ENCODE data around the gene ZGLP1.
"Not testable (repeated sequence)": the region's sequence is repeated elsewhere in the genome, so short reads cannot be mapped to it uniquely, and the experiment has no call there.

The ZGLP1 gene

DNA sequence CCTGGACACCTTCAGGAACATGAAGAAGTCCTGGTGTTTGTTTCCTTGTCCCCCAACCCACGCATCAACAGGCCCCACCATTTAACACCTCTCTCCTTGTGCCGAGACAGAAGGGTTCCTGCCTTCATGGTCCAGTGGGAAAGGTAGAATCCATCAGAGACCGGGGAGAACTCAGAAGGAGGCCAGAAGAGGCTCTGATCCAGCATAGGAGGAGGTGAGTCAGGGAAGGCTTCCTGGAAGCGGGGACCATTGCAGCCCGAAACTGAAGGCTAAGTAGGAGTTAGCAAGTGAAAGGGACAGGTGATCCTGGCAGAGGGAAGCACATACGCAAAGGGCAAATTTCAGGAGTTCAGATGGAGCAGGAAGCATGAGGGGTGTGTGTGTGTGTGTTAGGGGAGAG, 29.3 kb upstream of the ZGLP1 start:
- peak overlapping the region; percentile 66 for H3K4me2 ChIP-seq
- TF ChIP-seq Cebpa-rat (IDR thresholded peaks at IDR 0.05), result no peak
- peak overlapping the region; percentile 53 for H3K4me3 ChIP-seq
- no peaks in the 10 kb centered on the region for H3K9me3 ChIP-seq
- peak overlapping the region; percentile 28; the same call in 1 of the 2 replicates for H3K9ac ChIP-seq
- H3K27me3 ChIP-seq, result no peaks in the 10 kb centered on the region
- H3K4me1 ChIP-seq, result peaks cover 38% of the 10 kb centered on the region
- peaks cover 6% of the 10 kb centered on the region; the same call in 1 of the 2 replicates for H3K36me3 ChIP-seq
- H3K27ac ChIP-seq, result peak overlapping the region; percentile 74
- no peaks in the 10 kb centered on the region for H4K20me1 ChIP-seq

DNA sequence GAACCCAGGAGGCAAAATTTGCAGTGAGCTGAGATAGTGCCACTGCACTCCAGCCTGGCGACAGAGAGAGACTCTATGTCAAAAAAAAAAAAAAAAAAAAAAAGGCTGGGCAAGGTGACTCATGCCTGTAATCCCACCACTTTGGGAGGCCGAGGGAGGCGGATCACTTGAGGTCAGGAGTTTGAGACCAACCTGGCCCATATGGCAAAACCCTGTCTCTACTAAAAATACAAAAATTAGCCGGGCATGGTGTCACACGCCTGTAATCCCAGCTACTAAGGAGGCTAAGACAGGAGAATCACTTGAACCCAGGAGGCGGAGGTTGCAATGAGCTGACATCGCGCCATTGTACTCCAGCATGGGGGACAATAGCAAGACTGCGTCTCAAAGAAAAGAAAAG, 27.1 kb upstream of the ZGLP1 start:
- Histone ChIP-seq H3K4me1 (peaks cover 50% of the 10 kb centered on the region), H4K20me1 (peaks cover 12% of the 10 kb centered on the region), H3K36me3 (peaks cover 12% of the 10 kb centered on the region)
- not testable (repeated sequence) for H3K9me3 ChIP-seq, H3K27me3 ChIP-seq, H3K4me2 ChIP-seq, H3K27ac ChIP-seq, H3K9ac ChIP-seq, H3K4me3 ChIP-seq

DNA sequence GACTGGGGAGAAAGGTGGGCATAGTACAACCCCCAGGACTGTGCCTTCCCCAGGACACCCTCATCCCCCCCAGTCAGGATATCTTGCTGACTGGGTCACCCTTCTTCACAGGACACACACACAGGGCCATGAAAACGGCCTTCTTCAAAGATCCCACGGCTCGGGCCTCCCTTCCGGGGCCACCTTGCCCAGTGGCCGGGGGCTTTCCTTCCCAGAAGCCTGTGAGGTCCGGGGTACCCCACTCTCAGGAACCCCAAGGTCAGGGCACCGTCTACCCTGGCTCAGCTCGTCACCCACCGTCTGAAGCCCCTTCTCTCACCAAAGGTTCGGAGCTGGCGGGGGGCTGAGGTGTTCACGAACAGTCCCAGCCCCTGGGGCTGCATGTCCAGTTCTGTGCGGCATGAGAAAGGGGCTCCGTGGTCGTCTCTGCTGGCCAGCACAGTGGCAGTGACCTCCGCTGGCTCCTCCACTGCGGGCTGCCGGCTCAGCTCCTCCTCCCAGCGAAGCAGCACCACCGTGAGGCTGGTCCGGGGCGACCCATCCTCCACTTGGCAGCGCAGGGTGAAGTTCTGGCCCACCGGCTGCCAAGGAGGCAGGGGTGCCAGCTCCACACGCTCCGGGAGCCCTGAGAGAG, 25.9 kb upstream of the ZGLP1 start:
- Histone ChIP-seq H3K4me3 (no peak overlapping the region), H3K27ac (0 out of 2 replicates have a peak overlapping the region, but pooled peaks have one; percentile 9), H4K20me1 (peaks cover 25% of the 10 kb centered on the region), H3K9me3 (no peaks in the 10 kb centered on the region), H3K36me3 (peaks cover 21% of the 10 kb centered on the region), H3K27me3 (no peaks in the 10 kb centered on the region), H3K4me1 (peaks cover 50% of the 10 kb centered on the region), H3K9ac (no peak overlapping the region), H3K4me2 (no peak overlapping the region)
- TF ChIP-seq Cebpa-rat (IDR thresholded peaks at IDR 0.05), result no peak

DNA sequence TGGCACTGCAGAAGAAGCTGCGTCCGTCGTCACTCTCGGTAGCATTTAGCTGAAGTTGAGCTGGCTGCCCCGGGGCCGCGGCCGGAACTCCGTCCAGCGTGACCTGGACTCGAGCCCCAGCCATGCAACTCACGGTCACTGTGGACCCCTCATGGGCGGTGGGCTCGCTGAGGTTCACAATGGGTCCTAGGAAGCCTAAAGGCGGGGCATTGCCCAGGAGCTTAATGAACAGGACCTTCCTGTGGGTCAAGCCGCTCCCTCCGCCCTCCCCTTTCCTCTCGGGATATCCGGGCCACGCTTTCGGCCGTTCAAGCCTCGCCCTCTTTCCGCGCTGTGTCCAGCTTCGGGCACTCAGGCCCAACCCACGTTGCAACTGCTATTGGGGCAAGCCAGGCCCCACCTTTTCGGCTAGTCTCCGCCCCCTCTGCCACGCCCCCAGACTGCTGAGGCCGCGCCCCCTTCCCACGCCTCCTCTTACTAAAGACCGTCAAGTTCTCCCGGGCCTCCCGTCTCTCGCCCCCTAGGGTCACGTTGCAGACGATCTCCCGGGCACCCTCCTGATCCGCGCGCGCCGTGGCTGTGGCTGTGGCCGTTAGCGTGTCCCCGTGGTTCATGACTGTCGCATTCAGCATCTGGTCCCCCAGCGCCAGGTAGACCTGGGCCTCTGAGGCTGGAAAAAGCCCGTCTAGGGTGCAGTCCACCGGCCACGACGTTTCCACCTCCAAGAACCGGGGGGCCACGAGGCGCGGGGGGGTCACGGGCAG, 25.2 kb upstream of the ZGLP1 start:
- H4K20me1 ChIP-seq, result peaks cover 32% of the 10 kb centered on the region
- TF ChIP-seq Cebpa-rat (IDR thresholded peaks at IDR 0.05), result no peak
- H3K27ac ChIP-seq, result no peak overlapping the region
- H3K9ac ChIP-seq, result no peak overlapping the region
- no peaks in the 10 kb centered on the region for H3K9me3 ChIP-seq
- peaks cover 28% of the 10 kb centered on the region for H3K36me3 ChIP-seq
- H3K27me3 ChIP-seq, result no peaks in the 10 kb centered on the region
- peak overlapping the region; percentile 86 for H3K4me2 ChIP-seq
- H3K4me3 ChIP-seq, result no peak overlapping the region; the same call in 1 of the 2 replicates
- peaks cover 43% of the 10 kb centered on the region for H3K4me1 ChIP-seq

DNA sequence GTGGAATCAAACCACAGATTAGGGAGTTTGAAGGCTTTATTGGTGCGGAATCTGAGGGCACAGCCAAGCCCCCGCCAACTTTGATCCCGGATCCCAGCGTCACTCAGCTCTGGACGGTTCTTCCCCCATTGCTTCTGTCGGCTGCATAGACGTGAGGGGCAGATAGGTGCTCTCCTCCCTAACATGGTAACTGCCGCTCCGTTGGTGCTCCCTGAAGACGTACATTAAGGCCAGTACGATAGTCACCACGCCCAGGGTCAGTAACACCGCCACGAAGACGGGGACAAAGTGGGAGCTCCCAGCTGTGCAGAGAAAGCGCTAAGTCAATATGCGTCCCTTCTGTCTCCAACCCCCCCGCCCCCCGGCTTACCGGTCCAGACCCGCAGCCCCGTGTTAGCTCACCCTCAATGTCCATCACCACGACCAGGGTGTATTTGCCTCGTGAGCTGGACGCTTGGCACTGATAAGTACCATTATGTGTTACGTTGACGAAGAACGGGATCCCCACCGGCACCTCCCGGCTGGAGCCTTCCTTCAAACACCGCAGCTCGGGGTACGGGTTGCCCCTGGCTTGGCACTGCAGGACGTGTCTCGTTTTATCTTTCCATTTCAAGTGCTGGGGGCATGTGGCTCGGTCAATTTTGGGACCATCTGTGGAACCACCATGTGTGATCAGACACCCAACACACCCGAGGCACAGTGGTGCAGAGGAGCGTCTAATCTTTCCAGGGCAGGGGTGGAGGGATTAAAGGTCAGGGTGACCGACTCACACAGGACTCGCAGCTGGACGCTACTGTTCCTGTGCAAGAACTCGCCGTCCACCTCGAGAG, 24.4 kb upstream of the ZGLP1 start:
- Histone ChIP-seq H3K9ac (peak overlapping the region; percentile 71), H4K20me1 (peaks cover 40% of the 10 kb centered on the region), H3K9me3 (no peaks in the 10 kb centered on the region), H3K4me3 (peak overlapping the region; percentile 79), H3K27ac (peak overlapping the region; percentile 73), H3K4me1 (peaks cover 35% of the 10 kb centered on the region), H3K27me3 (no peaks in the 10 kb centered on the region), H3K4me2 (peak overlapping the region; percentile 86), H3K36me3 (peaks cover 36% of the 10 kb centered on the region)
- TF ChIP-seq Cebpa-rat (IDR thresholded peaks at IDR 0.05), result no peak

DNA sequence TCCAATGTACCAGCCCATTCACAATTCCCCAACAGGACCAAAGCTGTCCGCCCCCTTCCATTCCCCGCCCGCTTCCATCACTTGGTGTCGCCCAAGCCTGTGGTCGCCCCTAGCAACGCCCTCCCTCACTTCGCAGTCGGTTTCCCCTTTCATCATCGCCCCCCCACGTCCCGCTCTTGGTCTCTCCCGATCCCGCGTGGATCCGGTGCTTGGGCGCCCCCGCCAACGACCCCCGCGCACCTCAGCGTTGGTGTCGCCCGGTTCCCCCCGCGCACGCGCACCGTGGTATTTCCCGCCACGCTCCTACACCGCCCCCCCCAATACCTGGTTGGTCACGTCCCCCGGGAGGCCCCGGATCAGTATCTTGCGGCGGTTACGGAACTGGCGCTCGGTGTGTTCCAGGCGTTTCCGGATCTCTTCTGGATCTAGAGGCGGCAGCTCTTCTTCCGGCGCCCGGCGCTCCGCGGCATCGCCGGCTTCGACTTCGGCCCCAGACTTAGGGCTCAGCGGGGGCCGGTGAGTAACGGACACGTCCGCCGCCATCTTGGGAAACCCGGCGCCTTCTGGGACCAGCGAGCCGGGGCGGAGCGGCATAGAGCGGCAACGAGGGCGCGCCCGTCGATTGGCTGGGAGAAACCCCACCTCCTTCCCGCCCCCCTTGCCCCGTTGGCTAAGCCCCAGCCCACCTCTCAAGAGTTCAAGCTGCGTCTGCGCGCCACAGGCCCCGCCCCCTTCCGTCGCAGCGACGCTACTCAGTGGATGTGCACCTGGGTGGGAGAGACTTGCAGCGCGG, 23.5 kb upstream of the ZGLP1 start, which contains the start of gene RAVER1:
Gene RAVER1, minus strand, starts transcription at position 565 of the 793 bp plus-strand sequence. Its CDS starts 22 bp downstream, at position 543.
- H3K9ac ChIP-seq, result peak within 1 kb of the TSS; percentile 96
- H3K27me3 ChIP-seq, result no peaks in the 10 kb centered on the region
- peak within 1 kb of the TSS; percentile 79 for H3K4me3 ChIP-seq
- peak within 1 kb of the TSS; percentile 99 for H3K27ac ChIP-seq
- peaks cover 48% of the 10 kb centered on the region for H4K20me1 ChIP-seq
- no peak for TF ChIP-seq Cebpa-rat (IDR thresholded peaks at IDR 0.05)
- H3K9me3 ChIP-seq, result no peaks in the 10 kb centered on the region
- peak within 1 kb of the TSS; percentile 93 for H3K4me2 ChIP-seq
- peaks cover 32% of the 10 kb centered on the region for H3K4me1 ChIP-seq
- peaks cover 44% of the 10 kb centered on the region for H3K36me3 ChIP-seq

DNA sequence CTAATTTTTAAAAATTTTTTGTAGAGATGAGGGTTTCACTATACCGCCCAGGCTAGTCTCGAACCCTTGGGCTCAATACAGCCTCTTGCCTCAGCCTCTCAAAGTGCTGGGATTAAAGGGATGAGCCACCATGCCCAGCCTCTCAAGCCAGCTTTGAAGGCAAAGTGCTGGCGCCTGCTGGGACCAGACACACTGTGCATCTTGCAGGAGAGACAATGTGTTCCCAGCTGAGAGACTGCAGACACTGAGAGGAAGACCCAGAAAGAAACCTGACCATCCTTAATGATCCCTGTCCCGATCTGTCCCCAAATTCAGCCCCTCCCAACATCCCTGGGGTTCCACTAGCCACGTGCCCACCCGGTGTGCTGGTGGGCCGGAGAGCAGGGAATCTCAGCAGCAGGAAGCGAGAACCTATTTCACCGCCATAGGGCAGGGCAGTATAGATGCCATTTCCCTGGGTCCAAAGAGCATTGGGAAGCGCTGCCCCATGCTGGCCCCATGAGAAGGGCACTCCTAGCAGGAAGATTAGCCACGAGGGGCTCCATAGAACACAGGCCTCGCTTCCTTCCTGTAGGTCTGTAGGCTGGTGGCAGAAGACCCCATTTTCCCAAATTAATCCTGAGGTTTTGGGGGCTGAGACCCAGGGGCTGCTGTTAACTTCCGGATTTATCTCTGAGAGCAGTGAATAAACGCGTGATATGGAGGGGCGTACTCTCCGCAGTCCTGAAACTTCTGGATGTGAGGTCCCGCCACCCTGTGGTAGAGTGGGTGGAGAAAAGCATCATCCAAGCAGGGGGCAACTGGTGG, 22.7 kb upstream of the ZGLP1 start:
- Histone ChIP-seq H3K4me2 (peak overlapping the region; percentile 93), H3K9ac (peak overlapping the region; percentile 96), H3K36me3 (peaks cover 52% of the 10 kb centered on the region), H3K27me3 (no peaks in the 10 kb centered on the region), H4K20me1 (peaks cover 56% of the 10 kb centered on the region), H3K4me3 (peak overlapping the region; percentile 79), H3K27ac (peak overlapping the region; percentile 99), H3K9me3 (no peaks in the 10 kb centered on the region), H3K4me1 (peaks cover 40% of the 10 kb centered on the region)
- no peak for TF ChIP-seq Cebpa-rat (IDR thresholded peaks at IDR 0.05)

DNA sequence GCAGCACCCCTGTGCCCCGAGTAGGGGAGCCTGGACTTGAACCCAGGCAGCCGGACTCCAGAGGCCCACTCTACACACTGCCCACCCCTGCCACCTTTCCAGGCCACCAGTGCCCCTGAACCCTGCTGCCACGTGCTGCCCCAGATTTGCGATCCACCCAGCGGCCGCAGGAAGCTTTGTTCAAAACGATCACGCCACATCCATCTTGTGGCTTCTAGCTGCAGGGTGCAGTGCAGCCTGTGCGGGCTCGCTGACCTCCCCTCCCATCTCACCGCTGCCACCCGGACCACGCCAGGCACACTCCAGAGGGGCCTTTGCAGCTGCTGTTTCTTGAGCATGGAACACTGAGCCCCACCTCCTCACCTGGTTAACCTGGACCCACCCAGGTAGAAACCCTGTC, 19.9 kb upstream of the ZGLP1 start:
- no peaks in the 10 kb centered on the region for H3K27me3 ChIP-seq
- H3K36me3 ChIP-seq, result peaks cover 67% of the 10 kb centered on the region
- TF ChIP-seq Cebpa-rat (IDR thresholded peaks at IDR 0.05), result no peak
- no peak overlapping the region for H3K9ac ChIP-seq
- H3K4me2 ChIP-seq, result no peak overlapping the region
- peaks cover 62% of the 10 kb centered on the region for H3K4me1 ChIP-seq
- no peak overlapping the region for H3K27ac ChIP-seq
- H3K4me3 ChIP-seq, result no peak overlapping the region
- peaks cover 84% of the 10 kb centered on the region for H4K20me1 ChIP-seq
- no peaks in the 10 kb centered on the region for H3K9me3 ChIP-seq

Data from BLaER1 (cell line).